HCT116 (cell line): ENCODE results near the gene ZNF26. TPM values are rescaled to one million over a fixed set of nuclear protein-coding genes. Genes with fewer than 3 reads are reported as not detected.

ENCODE experiments used
- ATAC-seq: fragments of 200-7000 bp; cut with Tn5 transposase; 2 replicates; pipeline ENCODE4 v1.9.1; 2020; ENCODE audit warnings: mild to moderate bottlenecking, moderate library complexity
- BruUV-seq: library from RNA; stranded (reverse); fragments of 400-500 nt; replicated peaks from 2 replicates; lab custom pipeline; 2021; lab: Mats Ljungman, UMichigan
- CTCF ChIA-PET: fragments of 300-600 bp; sonication (Branson Sonifier 250); formaldehyde crosslinking; loops from one replicate; lab custom pipeline; 2021; ENCODE audit warnings: antibody characterized with exemption; lab: Charles Lee
- POLR2A ChIA-PET: fragments of 300-600, 350-600 bp; sonication (Branson Sonifier 250); formaldehyde crosslinking; loops from one replicate; lab custom pipeline; 2021; ENCODE audit warnings: antibody characterized with exemption; lab: Charles Lee
- RAD21 ChIA-PET, 2 experiments: fragments of 300-600 bp; sonication (Branson Sonifier 250); formaldehyde crosslinking; loops; one replicate each; lab custom pipeline; 2023; ENCODE audit warnings: low total read pairs in 2 of 2; ENCODE audit not compliant: uncharacterized antibody in 2 of 2, unreplicated experiment in 2 of 2, low non-redundant PET in 1 of 2; lab: Charles Lee
- DNase-seq: peaks from one replicate; pipeline ENCODE4 v3.0.0-alpha.2; 2010; ENCODE audit warnings: low read depth, low spot score
- H2AFZ ChIP-seq: fragments of 200-600 bp; shearing (Covaris generic), sonication (generic); 2 replicates; pipeline ENCODE4 v1.6.1; 2017; ENCODE audit warnings: low read depth, mixed run types, mixed read lengths, antibody characterized with exemption, low read length; ENCODE audit not compliant: poor library complexity, severe bottlenecking
- H3K27ac ChIP-seq: 2 replicates; pipeline ENCODE4 v1.5.1; 2012; ENCODE audit warnings: low read depth, low read length
- H3K27me3 ChIP-seq: fragments of 200-600 bp; sonication (generic); 2 replicates; pipeline ENCODE4 v1.6.1; 2016; ENCODE audit warnings: mixed run types, low read length, mixed read lengths; ENCODE audit not compliant: insufficient read depth
- H3K36me3 ChIP-seq, 2 experiments: fragments of 200-500 bp in 1 of 2; fragments of 200-600 bp in 1 of 2; sonication (Bioruptor generic) in 1 of 2; sonication (generic) in 1 of 2; 2 replicates each; pipeline versions ENCODE4 v1.5.1 to v1.6.1; 2014 to 2016; ENCODE audit warnings: low read length in 2 of 2, inconsistent platforms in 1 of 2, mixed read lengths in 1 of 2, mixed run types in 1 of 2; ENCODE audit not compliant: insufficient read depth in 2 of 2, control insufficient read depth in 1 of 2
- H3K4me1 ChIP-seq, 2 experiments: fragments of 200-600 bp in 1 of 2; sonication (generic) in 1 of 2; 2 replicates each; pipeline versions ENCODE4 v1.5.1 to v1.6.1; 2012 to 2017; ENCODE audit warnings: low read length in 2 of 2, inconsistent platforms in 1 of 2, mild to moderate bottlenecking in 1 of 2, mixed read lengths in 1 of 2, mixed run types in 1 of 2, moderate library complexity in 1 of 2; ENCODE audit not compliant: insufficient read depth in 2 of 2, control insufficient read depth in 1 of 2
- H3K4me2 ChIP-seq: fragments of 200-600 bp; sonication (generic); 2 replicates; pipeline ENCODE4 v1.6.1; 2017; ENCODE audit warnings: mixed run types, low read length, mixed read lengths
- H3K4me3 ChIP-seq, 2 experiments: fragments of 200-600 bp in 1 of 2; sonication (generic) in 1 of 2; replicated peaks in 1 of 2; 2 replicates each; pipeline ENCODE4 v1.5.1; 2011 to 2016; ENCODE audit warnings: low read length in 2 of 2, control low read depth in 1 of 2, low read depth in 1 of 2, mild to moderate bottlenecking in 1 of 2, mixed read lengths in 1 of 2, mixed run types in 1 of 2
- H3K79me2 ChIP-seq: fragments of 200-600 bp; sonication (generic); 2 replicates; pipeline ENCODE4 v1.6.1; 2017; ENCODE audit warnings: mild to moderate bottlenecking, mixed run types, low read length, moderate library complexity, mixed read lengths; ENCODE audit not compliant: insufficient read depth
- H3K9ac ChIP-seq: fragments of 200-600 bp; sonication (generic); 2 replicates; pipeline ENCODE4 v1.6.1; 2016; ENCODE audit warnings: low read length, mixed read lengths
- H3K9me2 ChIP-seq: fragments of 200-600 bp; sonication (generic), shearing (Covaris generic); 2 replicates; pipeline ENCODE4 v1.6.1; 2017; ENCODE audit warnings: mixed run types, mild to moderate bottlenecking, moderate library complexity; ENCODE audit not compliant: insufficient read depth
- H3K9me3 ChIP-seq, 2 experiments: fragments of 200-500 bp in 1 of 2; fragments of 200-600 bp in 1 of 2; sonication (Bioruptor generic) in 1 of 2; sonication (generic) in 1 of 2; 2 replicates each; pipeline ENCODE4 v1.6.1; 2014 to 2017; ENCODE audit warnings: low read length in 2 of 2, mixed read lengths in 2 of 2, inconsistent platforms in 1 of 2, low read depth in 1 of 2, mild to moderate bottlenecking in 1 of 2, mixed run types in 1 of 2, moderate library complexity in 1 of 2; ENCODE audit not compliant: control insufficient read depth in 1 of 2, insufficient read depth in 1 of 2
- H4K20me1 ChIP-seq: fragments of 200-600 bp; sonication (generic), shearing (Covaris generic); 2 replicates; pipeline ENCODE4 v1.6.1; 2017; ENCODE audit warnings: mixed run types, mild to moderate bottlenecking, moderate library complexity; ENCODE audit not compliant: insufficient read depth
- JUND ChIP-seq: IDR thresholded peaks from 2 replicates; pipeline ENCODE4 v1.6.1; 2012
- ZFX ChIP-seq: fragments of 450-650 bp; IDR thresholded peaks from 2 replicates; pipeline ENCODE4 v1.6.1; 2017
- ZNF274 ChIP-seq: fragments of 200-500 bp; sonication (Bioruptor generic); IDR thresholded peaks from 2 replicates; pipeline ENCODE4 v1.6.1; 2014; ENCODE audit warnings: mild to moderate bottlenecking, low read depth, low read length, inconsistent platforms
- intact Hi-C: fragments of 100-400 bp; cut with micrococcal nuclease; formaldehyde crosslinking; loops from 2 replicates; pipeline ENCODE4 v1.10.0; 2022
- total RNA-seq: library from RNA; stranded (reverse); gene quantifications from one replicate; pipeline ENCODE4 v1.2.1, GENCODE V29; 2021; ENCODE audit not compliant: unreplicated experiment
- TF ChIP-seq, protein P1 (sequence below): IDR thresholded peaks from 2 replicates; pipeline ENCODE4 v1.6.1; 2012; ENCODE audit warnings: low read depth

ZNF26 gene
- total RNA-seq, 1 experiment from 2014 or later, result 4.4 TPM

- POLR2A ChIA-PET, result no interaction called here
- H3K4me2 ChIP-seq, result no peak overlapping the region
- CTCF ChIA-PET, result no interaction called here
- no peaks in the 10 kb centered on the region for H3K36me3 ChIP-seq
- RAD21 ChIA-PET, result no interaction called here
- intact Hi-C loops, result no loop called here
- no peak overlapping the region for H3K9ac ChIP-seq
- no peaks in the 10 kb centered on the region for H4K20me1 ChIP-seq
- no peaks in the 10 kb centered on the region for H3K9me2 ChIP-seq
- H3K4me3 ChIP-seq, result no peak overlapping the region
- H3K4me1 ChIP-seq, result no peaks in the 10 kb centered on the region
- no peak overlapping the region for H3K27ac ChIP-seq
- no peak for TF ChIP-seq JUND
- no peak for TF ChIP-seq ZFX
- TF ChIP-seq, protein P1, sequence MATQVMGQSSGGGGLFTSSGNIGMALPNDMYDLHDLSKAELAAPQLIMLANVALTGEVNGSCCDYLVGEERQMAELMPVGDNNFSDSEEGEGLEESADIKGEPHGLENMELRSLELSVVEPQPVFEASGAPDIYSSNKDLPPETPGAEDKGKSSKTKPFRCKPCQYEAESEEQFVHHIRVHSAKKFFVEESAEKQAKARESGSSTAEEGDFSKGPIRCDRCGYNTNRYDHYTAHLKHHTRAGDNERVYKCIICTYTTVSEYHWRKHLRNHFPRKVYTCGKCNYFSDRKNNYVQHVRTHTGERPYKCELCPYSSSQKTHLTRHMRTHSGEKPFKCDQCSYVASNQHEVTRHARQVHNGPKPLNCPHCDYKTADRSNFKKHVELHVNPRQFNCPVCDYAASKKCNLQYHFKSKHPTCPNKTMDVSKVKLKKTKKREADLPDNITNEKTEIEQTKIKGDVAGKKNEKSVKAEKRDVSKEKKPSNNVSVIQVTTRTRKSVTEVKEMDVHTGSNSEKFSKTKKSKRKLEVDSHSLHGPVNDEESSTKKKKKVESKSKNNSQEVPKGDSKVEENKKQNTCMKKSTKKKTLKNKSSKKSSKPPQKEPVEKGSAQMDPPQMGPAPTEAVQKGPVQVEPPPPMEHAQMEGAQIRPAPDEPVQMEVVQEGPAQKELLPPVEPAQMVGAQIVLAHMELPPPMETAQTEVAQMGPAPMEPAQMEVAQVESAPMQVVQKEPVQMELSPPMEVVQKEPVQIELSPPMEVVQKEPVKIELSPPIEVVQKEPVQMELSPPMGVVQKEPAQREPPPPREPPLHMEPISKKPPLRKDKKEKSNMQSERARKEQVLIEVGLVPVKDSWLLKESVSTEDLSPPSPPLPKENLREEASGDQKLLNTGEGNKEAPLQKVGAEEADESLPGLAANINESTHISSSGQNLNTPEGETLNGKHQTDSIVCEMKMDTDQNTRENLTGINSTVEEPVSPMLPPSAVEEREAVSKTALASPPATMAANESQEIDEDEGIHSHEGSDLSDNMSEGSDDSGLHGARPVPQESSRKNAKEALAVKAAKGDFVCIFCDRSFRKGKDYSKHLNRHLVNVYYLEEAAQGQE, result no peak
- TF ChIP-seq ZNF274, result no peak
- ATAC-seq, result no peak
- H3K27me3 ChIP-seq, result no peaks in the 10 kb centered on the region
- H2AFZ ChIP-seq, result no peak overlapping the region
- BruUV-seq, result no TSS peak
- H3K9me3 ChIP-seq, result peaks cover 6 to 15% of the 10 kb centered on the region in 2 experiments; a peak in 2 of 4 replicates
- no peak for DNase-seq
- H3K79me2 ChIP-seq, result no peaks in the 10 kb centered on the region
Observed at GRCh38 chr12:133073836-133074235, 87.7 kb downstream of the ZNF26 start.

Other genes starting within 250 kb of the ZNF26 start
- 68.8 TPM for gene ANKLE2, start 224.5 kb upstream of the ZNF26 start, total RNA-seq
- gene GOLGA3, start 157.5 kb upstream of the ZNF26 start, total RNA-seq, result 35.1 TPM
- gene CHFR, start 98.8 kb upstream of the ZNF26 start, total RNA-seq, result 0.39 TPM
- gene ZNF605, start 30.1 kb upstream of the ZNF26 start, total RNA-seq, result 0.02 TPM
- 9.8 TPM for gene ZNF84, start 51.1 kb downstream of the ZNF26 start, total RNA-seq
- not detected for gene ZNF140, start 94.6 kb downstream of the ZNF26 start, total RNA-seq
- gene ZNF891, start 143.9 kb downstream of the ZNF26 start, total RNA-seq, result 0.02 TPM
- gene ZNF10, start 144.3 kb downstream of the ZNF26 start, total RNA-seq, result not detected
- 12.2 TPM for gene ZNF268, start 195.1 kb downstream of the ZNF26 start, total RNA-seq
- gene ANHX, start 249.5 kb downstream of the ZNF26 start, total RNA-seq, result not detected